Fibroblast of gingiva (primary cell): ENCODE results near the gene CCDC127.
A peak's percentile ranks its signal among the peaks of the same experiment; 100 is the strongest.

Experiments
- DNase-seq: peaks from one replicate; pipeline ENCODE4 v3.0.0-alpha.2; 2011; ENCODE audit warnings: low read depth

Gene CCDC127

GRCh38 chr5:157801-158200, 60.2 kb downstream of the CCDC127 start:
- DNase-seq: no peak

GRCh38 chr5:157126-157715, 60.7 kb downstream of the CCDC127 start:
- no peak for DNase-seq

GRCh38 chr5:156411-157072, 61.4 kb downstream of the CCDC127 start:
- DNase-seq: no peak

GRCh38 chr5:155651-156410, 62.1 kb downstream of the CCDC127 start:
- no peak for DNase-seq

- no peak for DNase-seq
These were observed 63.1 kb downstream of the CCDC127 start for GRCh38 chr5:154826-155225.

- DNase-seq: no peak
These were observed 63.7 kb downstream of the CCDC127 start for GRCh38 chr5:154236-154635.

GRCh38 chr5:153256-153655, 64.7 kb downstream of the CCDC127 start:
- DNase-seq: no peak

GRCh38 chr5:152077-152476, 65.9 kb downstream of the CCDC127 start:
- no peak for DNase-seq

- no peak for DNase-seq
These were observed 67.2 kb downstream of the CCDC127 start for GRCh38 chr5:150746-151145.

- DNase-seq: peak; percentile 24
These were observed 68.0 kb downstream of the CCDC127 start for GRCh38 chr5:149745-150485.

- no peak for DNase-seq
These were observed 70.2 kb downstream of the CCDC127 start for GRCh38 chr5:147751-148150.
